ENCODE results near the gene SPAG4.

The SPAG4 gene

DNA sequence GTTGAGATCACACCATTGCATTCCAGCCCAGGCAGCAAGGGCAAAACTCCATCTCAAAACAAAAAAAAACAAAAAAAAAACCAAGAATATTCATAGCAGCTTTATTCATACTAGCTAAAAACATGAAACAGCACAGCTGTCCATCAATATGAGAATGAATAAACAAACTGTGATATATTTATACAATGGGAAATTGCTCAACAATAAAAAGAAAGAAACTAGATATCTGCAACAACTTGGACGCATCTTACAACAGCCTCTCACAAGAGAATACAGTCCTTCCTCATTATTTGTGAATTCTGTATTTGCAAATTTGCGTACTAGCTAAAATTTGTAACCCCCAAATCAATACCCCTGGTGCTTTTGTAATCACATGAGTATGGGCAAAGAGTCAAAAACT lies 28.2 kb upstream of the SPAG4 start:
- H3K4me3 ChIP-seq (ENCODE audit: low read depth, low read length) = no peak overlapping the region
- TF ChIP-seq, protein P1, sequence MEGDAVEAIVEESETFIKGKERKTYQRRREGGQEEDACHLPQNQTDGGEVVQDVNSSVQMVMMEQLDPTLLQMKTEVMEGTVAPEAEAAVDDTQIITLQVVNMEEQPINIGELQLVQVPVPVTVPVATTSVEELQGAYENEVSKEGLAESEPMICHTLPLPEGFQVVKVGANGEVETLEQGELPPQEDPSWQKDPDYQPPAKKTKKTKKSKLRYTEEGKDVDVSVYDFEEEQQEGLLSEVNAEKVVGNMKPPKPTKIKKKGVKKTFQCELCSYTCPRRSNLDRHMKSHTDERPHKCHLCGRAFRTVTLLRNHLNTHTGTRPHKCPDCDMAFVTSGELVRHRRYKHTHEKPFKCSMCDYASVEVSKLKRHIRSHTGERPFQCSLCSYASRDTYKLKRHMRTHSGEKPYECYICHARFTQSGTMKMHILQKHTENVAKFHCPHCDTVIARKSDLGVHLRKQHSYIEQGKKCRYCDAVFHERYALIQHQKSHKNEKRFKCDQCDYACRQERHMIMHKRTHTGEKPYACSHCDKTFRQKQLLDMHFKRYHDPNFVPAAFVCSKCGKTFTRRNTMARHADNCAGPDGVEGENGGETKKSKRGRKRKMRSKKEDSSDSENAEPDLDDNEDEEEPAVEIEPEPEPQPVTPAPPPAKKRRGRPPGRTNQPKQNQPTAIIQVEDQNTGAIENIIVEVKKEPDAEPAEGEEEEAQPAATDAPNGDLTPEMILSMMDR (conservative IDR thresholded peaks at IDR 0.05; ENCODE audit: low read depth, low read length) = no peak
- DNase-seq (ENCODE audit: low read depth) = no peak

DNA sequence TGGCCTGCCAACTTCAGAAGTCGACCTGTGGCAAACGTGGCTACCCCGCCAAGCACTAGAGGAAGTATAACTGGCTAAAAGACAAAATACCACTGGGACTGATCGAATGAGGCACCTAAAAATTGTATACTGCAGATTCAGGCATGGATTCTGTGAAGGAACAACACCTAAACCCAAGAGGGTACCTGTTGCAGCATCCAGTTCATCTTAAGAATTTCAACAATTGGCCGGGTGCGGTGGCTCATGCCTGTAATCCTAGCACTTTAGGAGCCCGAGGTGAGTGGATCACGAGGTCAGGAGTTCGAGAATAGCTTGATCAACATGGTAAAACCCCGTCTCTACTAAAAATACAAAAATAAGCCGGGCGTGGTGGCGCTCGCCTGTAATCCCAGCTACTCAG lies 27.2 kb upstream of the SPAG4 start:
- TF ChIP-seq, protein P1 (conservative IDR thresholded peaks at IDR 0.05; ENCODE audit: low read depth, low read length) = no peak
- no peak for DNase-seq (ENCODE audit: low read depth)
- no peak overlapping the region for H3K4me3 ChIP-seq (ENCODE audit: low read depth, low read length)

DNA sequence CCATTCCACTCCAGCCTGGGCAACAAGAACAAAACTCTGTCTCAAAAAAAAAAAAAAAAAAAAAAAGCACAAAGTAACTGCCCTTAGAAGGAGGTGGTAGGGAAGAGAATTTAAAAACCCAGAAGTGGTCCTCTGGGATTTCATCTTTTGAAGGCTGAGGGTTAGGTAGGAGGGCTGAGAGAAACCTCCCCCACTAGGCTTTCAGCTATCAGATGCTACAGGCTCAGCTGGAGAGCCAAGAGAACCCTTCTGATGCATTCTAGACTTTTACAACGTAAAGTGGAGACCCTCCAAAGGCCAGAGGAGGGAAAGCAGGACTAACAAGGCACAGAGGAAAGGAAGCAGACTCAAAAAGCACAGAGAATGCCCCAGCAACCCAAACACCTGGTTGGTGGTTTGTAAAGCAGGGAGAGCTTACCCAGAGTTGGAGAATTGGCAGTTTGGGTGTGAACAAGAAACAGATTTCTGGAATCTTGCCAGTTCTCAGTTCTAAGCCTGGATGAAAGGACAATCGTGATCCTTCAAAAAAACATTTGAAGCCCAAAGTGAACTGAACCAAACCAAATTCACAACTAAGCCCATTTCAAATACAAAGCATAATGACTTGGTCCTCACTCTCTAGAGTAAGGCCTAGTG lies 23.2 kb upstream of the SPAG4 start:
- TF ChIP-seq, protein P1 (conservative IDR thresholded peaks at IDR 0.05; ENCODE audit: low read depth, low read length) = no peak
- H3K4me3 ChIP-seq (ENCODE audit: low read depth, low read length) = no peak overlapping the region
- no peak for DNase-seq (ENCODE audit: low read depth)

DNA sequence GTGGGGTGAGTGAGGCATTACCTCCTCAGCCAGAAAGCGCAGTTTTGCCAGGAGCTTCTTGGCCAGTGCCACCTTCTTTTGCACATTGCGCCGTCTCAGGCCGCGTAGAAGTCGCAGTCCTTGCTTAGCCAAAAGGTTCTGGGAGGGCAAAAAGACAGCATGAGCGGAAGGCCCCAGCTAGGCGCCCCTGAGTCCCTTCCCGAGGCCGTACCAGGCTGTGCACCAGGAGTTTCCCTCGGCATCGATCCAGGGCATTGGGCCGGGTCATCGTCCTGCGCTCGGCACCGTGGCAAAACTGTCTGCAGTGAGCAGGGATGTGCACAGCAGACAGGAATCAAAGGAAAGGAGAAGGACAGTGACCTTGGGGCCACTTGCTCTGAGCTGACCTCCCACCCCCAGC lies 20.2 kb upstream of the SPAG4 start:
- DNase-seq (ENCODE audit: low read depth) = no peak
- TF ChIP-seq, protein P1 (conservative IDR thresholded peaks at IDR 0.05; ENCODE audit: low read depth, low read length) = no peak

DNA sequence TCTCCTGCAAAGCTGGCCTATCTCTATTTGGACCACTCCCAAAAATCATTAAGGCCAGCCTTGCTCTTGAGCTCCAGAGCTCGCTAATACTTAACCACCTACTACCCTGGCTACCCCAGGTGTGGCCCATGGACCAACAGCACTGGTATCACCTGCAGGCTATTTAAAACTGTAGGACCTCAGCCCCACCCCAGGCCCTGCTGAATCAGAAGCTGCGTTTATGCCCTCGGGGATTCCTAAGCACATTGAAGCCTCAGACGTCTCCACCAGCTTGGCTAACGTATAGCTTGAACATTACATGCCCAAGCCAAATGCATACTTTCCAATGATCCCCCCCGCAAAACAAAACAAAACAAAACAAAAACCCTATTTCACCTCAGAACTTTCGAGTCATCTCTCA lies 19.7 kb upstream of the SPAG4 start:
- no peak for DNase-seq (ENCODE audit: low read depth)
- H3K4me3 ChIP-seq (ENCODE audit: low read depth, low read length) = no peak overlapping the region
- TF ChIP-seq, protein P1 (conservative IDR thresholded peaks at IDR 0.05; ENCODE audit: low read depth, low read length) = no peak

More for the DNA sequence above, 20.2 kb upstream of the SPAG4 start:
- no peak overlapping the region for H3K4me3 ChIP-seq (ENCODE audit: low read depth, low read length)

DNA sequence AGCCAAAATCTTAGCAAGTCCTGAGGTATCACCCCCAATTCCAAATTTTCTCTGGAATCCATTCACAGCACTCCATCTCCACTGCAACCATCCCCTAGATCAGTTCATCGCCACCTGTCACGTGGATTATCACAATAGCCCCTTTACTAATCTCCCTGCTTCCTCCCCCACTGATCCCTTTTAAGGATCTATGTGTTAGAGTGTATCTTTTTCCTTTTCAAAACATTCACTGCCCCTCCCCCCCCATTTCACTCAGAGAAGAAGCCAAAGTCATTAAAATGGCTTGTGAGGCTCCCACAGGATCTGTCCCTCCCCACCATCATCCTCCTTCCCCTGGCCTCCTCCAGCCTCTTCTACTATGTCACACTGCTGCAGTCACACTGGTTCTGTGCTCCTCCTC lies 18.4 kb upstream of the SPAG4 start:
- TF ChIP-seq, protein P1 (conservative IDR thresholded peaks at IDR 0.05; ENCODE audit: low read depth, low read length) = no peak
- no peak for DNase-seq (ENCODE audit: low read depth)
- H3K4me3 ChIP-seq (ENCODE audit: low read depth, low read length) = no peak overlapping the region

DNA sequence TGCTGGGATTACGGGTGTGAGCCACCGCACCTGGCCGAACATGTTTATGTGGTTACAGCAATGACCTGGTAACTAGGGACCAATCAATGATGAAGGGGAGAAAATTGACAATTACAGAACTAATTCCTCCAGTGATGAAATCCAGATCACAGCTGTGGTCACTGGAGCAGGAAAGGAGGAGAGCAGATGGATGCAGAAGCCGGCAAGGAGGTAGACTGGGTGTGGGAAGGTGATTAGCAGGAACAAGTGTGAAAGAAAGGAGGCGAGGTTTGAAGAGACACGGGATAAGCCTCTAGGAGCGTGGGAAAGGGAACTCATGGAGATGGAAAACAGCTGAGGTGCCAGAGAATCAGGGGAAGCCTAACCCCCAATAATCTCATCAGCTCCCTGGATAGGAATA lies 17.2 kb upstream of the SPAG4 start:
- DNase-seq (ENCODE audit: low read depth) = no peak
- H3K4me3 ChIP-seq (ENCODE audit: low read depth, low read length) = no peak overlapping the region
- TF ChIP-seq, protein P1 (conservative IDR thresholded peaks at IDR 0.05; ENCODE audit: low read depth, low read length) = no peak
